RWPE1 (cell line): ENCODE measurements around the gene CASK.
"Not testable (repeated sequence)": the region's sequence is repeated elsewhere in the genome, so short reads cannot be mapped to it uniquely, and the experiment has no call there.

Experiments used
- CTCF ChIA-PET: fragments of 350-600 bp; sonication (Branson Sonifier 250); formaldehyde crosslinking; extraction: SDS; loops from one replicate; lab custom pipeline; 2021; lab: Yijun Ruan, JAX
- POLR2A ChIA-PET: fragments of 400-600 bp; formaldehyde crosslinking; extraction: SDS; loops from one replicate; lab custom pipeline; 2020; ENCODE audit warnings: antibody characterized with exemption; ENCODE audit not compliant: low non-redundant PET; lab: Yijun Ruan, JAX
- DNase-seq: peaks from one replicate; pipeline ENCODE4 v3.0.0; 2012; ENCODE audit warnings: low spot score
- H3K27ac ChIP-seq: fragments of 450-650 bp; 2 replicates; pipeline ENCODE4 v1.5.1; 2017
- CTCF ChIP-seq: fragments of 450-650 bp; conservative IDR thresholded peaks from 2 replicates; pipeline ENCODE4 v1.5.1; 2017; ENCODE audit warnings: low read depth, mild to moderate bottlenecking

Gene CASK

GRCh38 chrX:41621222-41621723, 302.1 kb downstream of the CASK start:
- no peak for TF ChIP-seq CTCF
- POLR2A ChIA-PET = no interaction called here
- CTCF ChIA-PET = no interaction called here
- H3K27ac ChIP-seq = no peak overlapping the region
- no peak for DNase-seq

DNA sequence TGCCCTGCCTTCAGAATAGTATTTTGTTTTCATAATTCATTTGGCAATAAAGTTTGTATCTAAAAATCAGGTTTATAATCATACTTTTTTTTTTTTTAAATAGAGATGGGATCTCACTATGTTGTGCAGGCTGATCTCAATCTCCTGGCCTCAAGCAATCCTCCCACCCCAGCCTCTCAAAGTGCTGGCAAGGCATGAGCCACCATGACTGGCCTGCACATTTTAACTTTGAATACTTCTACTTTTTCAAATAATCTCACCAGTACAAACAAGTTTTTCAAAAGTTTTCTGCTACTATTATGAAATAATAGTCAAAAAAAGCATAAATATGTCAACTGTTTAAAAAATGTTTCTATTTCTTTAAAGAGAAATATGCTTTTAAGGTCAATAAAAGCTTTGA, 304.1 kb downstream of the CASK start:
- no peak for TF ChIP-seq CTCF
- POLR2A ChIA-PET = no interaction called here
- no peak overlapping the region for H3K27ac ChIP-seq
- no peak for DNase-seq
- CTCF ChIA-PET = no interaction called here

DNA sequence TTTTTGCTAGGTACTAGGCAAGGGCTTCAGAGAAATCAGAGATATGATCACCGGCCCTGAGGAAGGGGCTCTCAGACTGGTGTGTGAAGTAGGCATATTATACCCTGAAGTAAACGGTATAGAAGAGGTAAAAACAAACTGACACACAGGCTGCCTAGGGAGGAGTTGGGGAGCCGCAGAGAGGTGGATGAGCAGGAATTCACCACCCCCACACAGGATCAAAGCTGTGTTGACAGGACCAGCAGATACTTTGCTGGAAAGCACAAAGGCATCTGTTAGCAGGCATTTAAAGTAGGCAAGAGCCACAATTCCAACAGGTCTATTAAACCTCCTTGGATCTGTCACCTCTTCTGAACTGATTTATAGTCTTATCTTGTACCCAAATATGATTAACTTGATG, 306.4 kb downstream of the CASK start:
- no peak overlapping the region for H3K27ac ChIP-seq
- TF ChIP-seq CTCF = no peak
- ChIA-PET POLR2A (no interaction called here), CTCF (no interaction called here)
- DNase-seq = no peak

DNA sequence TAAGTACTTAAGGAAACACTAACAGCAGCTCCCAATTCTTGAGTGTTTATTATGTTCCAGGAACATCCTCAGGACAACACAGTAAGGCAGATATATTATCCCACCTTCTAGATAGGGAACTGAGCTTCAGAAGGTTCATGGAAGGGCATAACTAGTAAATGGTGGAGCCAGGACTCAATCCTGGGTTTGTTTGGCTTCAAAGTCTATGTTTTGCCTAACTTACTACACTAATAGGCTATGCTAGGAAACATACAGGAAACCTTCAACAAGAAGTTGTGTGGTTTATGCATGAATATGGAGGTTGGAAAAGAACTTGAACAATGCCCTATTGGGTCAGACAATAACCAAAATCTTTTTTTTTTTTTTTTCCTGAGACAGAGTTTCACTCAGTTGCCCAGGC, 307.1 kb downstream of the CASK start:
- POLR2A ChIA-PET = no interaction called here
- TF ChIP-seq CTCF = no peak
- H3K27ac ChIP-seq = no peak overlapping the region
- DNase-seq = no peak
- CTCF ChIA-PET = no interaction called here

GRCh38 chrX:41608244-41608643, 315.1 kb downstream of the CASK start:
- ChIA-PET CTCF (no interaction called here), POLR2A (no interaction called here)
- no peak for DNase-seq
- no peak overlapping the region for H3K27ac ChIP-seq
- TF ChIP-seq CTCF = no peak

- TF ChIP-seq CTCF = no peak
- no peak overlapping the region for H3K27ac ChIP-seq
- POLR2A ChIA-PET = no interaction called here
- CTCF ChIA-PET = no interaction called here
- no peak for DNase-seq
Measured at GRCh38 chrX:41607264-41607832, 316.0 kb downstream of the CASK start.

GRCh38 chrX:41606057-41606456, 317.3 kb downstream of the CASK start:
- DNase-seq, POLR2A ChIA-PET, H3K27ac ChIP-seq: not testable (repeated sequence)
- CTCF ChIA-PET = interaction anchor here (0.5 kb wide), 1 partner anchor 192 kb away, joined by 5 read pairs; no protein-coding TSS in a partner anchor
